Caco-2 (cell line): ENCODE results near the gene ATF7IP2. TPM values are rescaled to one million over a fixed set of nuclear protein-coding genes. Genes with fewer than 3 reads are reported as not detected.

Experiments
- BruUV-seq: library from RNA; stranded (reverse); fragments of 400-500 nt; replicated peaks from 2 replicates; lab custom pipeline; 2021; lab: Mats Ljungman, UMichigan
- CTCF ChIA-PET: fragments of 300-600 bp; sonication (Branson Sonifier 250); formaldehyde crosslinking; loops from one replicate; lab custom pipeline; 2022; ENCODE audit warnings: antibody characterized with exemption; lab: Charles Lee
- POLR2A ChIA-PET: fragments of 300-600 bp; sonication (Branson Sonifier 250); formaldehyde crosslinking; loops from one replicate; lab custom pipeline; 2022; ENCODE audit warnings: antibody characterized with exemption; lab: Charles Lee
- DNase-seq, 2 experiments: peaks; one replicate each; pipeline versions ENCODE4 v3.0.0 to v3.0.0-alpha.2; 2020 to 2022
- H3K27me3 ChIP-seq: replicated peaks from 2 replicates; pipeline ENCODE4 v1.6.0; 2011; ENCODE audit warnings: low read length; ENCODE audit not compliant: control insufficient read depth, insufficient read depth
- H3K36me3 ChIP-seq: 2 replicates; pipeline ENCODE4 v1.5.1; 2011; ENCODE audit warnings: low read length; ENCODE audit not compliant: control insufficient read depth, insufficient read depth
- H3K4me1 ChIP-seq: fragments of 250-450 bp; sonication (Bioruptor Pico); 2 replicates; pipeline ENCODE4 v1.5.1; 2020; ENCODE audit warnings: mild to moderate bottlenecking
- H3K4me3 ChIP-seq: 2 replicates; pipeline ENCODE4 v1.5.1; 2011; ENCODE audit warnings: low read depth, mild to moderate bottlenecking, control low read depth, low read length
- H3K9me3 ChIP-seq: fragments of 250-450 bp; sonication (Bioruptor Pico); 2 replicates; pipeline ENCODE4 v1.5.1; 2020; ENCODE audit warnings: mild to moderate bottlenecking, moderate library complexity
- H3K27ac Mint-ChIP-seq: one replicate; pipeline ENCODE4 v1.8.0; 2022; ENCODE audit warnings: mixed read lengths; ENCODE audit not compliant: unreplicated experiment
- H3K27me3 Mint-ChIP-seq: one replicate; pipeline ENCODE4 v1.8.0; 2022; ENCODE audit warnings: mixed read lengths; ENCODE audit not compliant: insufficient read depth, unreplicated experiment
- H3K36me3 Mint-ChIP-seq: one replicate; pipeline ENCODE4 v1.8.0; 2022; ENCODE audit warnings: mild to moderate bottlenecking, mixed read lengths; ENCODE audit not compliant: insufficient read depth, unreplicated experiment
- H3K4me1 Mint-ChIP-seq: one replicate; pipeline ENCODE4 v1.8.0; 2022; ENCODE audit warnings: low read depth, mixed read lengths; ENCODE audit not compliant: unreplicated experiment
- H3K4me3 Mint-ChIP-seq: one replicate; pipeline ENCODE4 v1.8.0; 2022; ENCODE audit warnings: mild to moderate bottlenecking, moderate library complexity, mixed read lengths; ENCODE audit not compliant: unreplicated experiment
- H3K9me3 Mint-ChIP-seq: one replicate; pipeline ENCODE4 v1.8.0; 2022; ENCODE audit warnings: mixed read lengths; ENCODE audit not compliant: unreplicated experiment
- CTCF ChIP-seq, 2 experiments: fragments of 200-600 bp in 1 of 2; IDR thresholded peaks; 1 replicate in 1 of 2; 2 replicates in 1 of 2; pipeline versions ENCODE4 v1.5.1 to v1.8.0; 2011 to 2022; ENCODE audit warnings: antibody characterized with exemption in 1 of 2, control low read depth in 1 of 2, inconsistent platforms in 1 of 2, low read depth in 1 of 2, low read length in 1 of 2, mild to moderate bottlenecking in 1 of 2, moderate library complexity in 1 of 2; ENCODE audit not compliant: insufficient read depth in 1 of 2, severe bottlenecking in 1 of 2, unreplicated experiment in 1 of 2
- intact Hi-C: fragments of 100-400 bp; cut with micrococcal nuclease; formaldehyde crosslinking; loops from one replicate; pipeline ENCODE4 v1.10.0; 2022; ENCODE audit not compliant: unreplicated experiment
- total RNA-seq: library from RNA; stranded (reverse); gene quantifications from 2 replicates; pipeline ENCODE4 v1.2.3, GENCODE V29; 2022

ATF7IP2 gene
- total RNA-seq, 1 experiment from 2014 or later = 16.4 TPM

GRCh38 chr16:10510279-10510678 is 124.4 kb downstream of the ATF7IP2 start:
- CTCF ChIA-PET = interaction anchor here (1.3 to 1.6 kb wide), 2 partner anchors 178 to 195 kb away, joined by 3 to 16 read pairs; no protein-coding TSS in a partner anchor
- intact Hi-C loops = no loop called here
- no peak overlapping the region for H3K27ac Mint-ChIP-seq
- peaks cover 7% of the 10 kb centered on the region for H3K36me3 Mint-ChIP-seq
- no peaks in the 10 kb centered on the region for H3K27me3 ChIP-seq
- TF ChIP-seq CTCF (IDR thresholded peaks at IDR 0.05; ENCODE audit: insufficient read depth in 1 of 2, low read depth in 1 of 2, low read length in 1 of 2, severe bottlenecking in 1 of 2, unreplicated experiment in 1 of 2) = no peak
- no TSS peak for BruUV-seq
- no peaks in the 10 kb centered on the region for H3K36me3 ChIP-seq
- peaks cover 6% of the 10 kb centered on the region; the same call in 1 of the 2 replicates for H3K4me1 ChIP-seq
- no peaks in the 10 kb centered on the region for H3K9me3 ChIP-seq
- no peak overlapping the region for H3K4me3 ChIP-seq
- no peaks in the 10 kb centered on the region for H3K4me1 Mint-ChIP-seq
- no peak overlapping the region for H3K4me3 Mint-ChIP-seq
- peaks cover 10% of the 10 kb centered on the region for H3K9me3 Mint-ChIP-seq
- no peak for DNase-seq
- H3K27me3 Mint-ChIP-seq = no peaks in the 10 kb centered on the region
- POLR2A ChIA-PET = no interaction called here

- Mint-ChIP-seq H3K4me1 (no peaks in the 10 kb centered on the region), H3K4me3 (no peak overlapping the region), H3K36me3 (peaks cover 18% of the 10 kb centered on the region), H3K27ac (no peak overlapping the region), H3K27me3 (no peaks in the 10 kb centered on the region), H3K9me3 (peaks cover under 1% of the 10 kb centered on the region)
- intact Hi-C loops = no loop called here
- no peaks in the 10 kb centered on the region for H3K9me3 ChIP-seq
- DNase-seq = no peak
- peaks cover 6% of the 10 kb centered on the region; the same call in 1 of the 2 replicates for H3K4me1 ChIP-seq
- ChIA-PET CTCF (no interaction called here), POLR2A (no interaction called here)
- no peak overlapping the region for H3K4me3 ChIP-seq
- no peak for TF ChIP-seq CTCF (IDR thresholded peaks at IDR 0.05; ENCODE audit: insufficient read depth in 1 of 2, low read depth in 1 of 2, low read length in 1 of 2, severe bottlenecking in 1 of 2, unreplicated experiment in 1 of 2)
- no TSS peak for BruUV-seq
- H3K27me3 ChIP-seq = no peaks in the 10 kb centered on the region
- no peaks in the 10 kb centered on the region for H3K36me3 ChIP-seq
These were observed 126.0 kb downstream of the ATF7IP2 start for GRCh38 chr16:10511829-10512228.

- no peaks in the 10 kb centered on the region for H3K4me1 Mint-ChIP-seq
- no peaks in the 10 kb centered on the region for H3K27me3 ChIP-seq
- no peak overlapping the region for H3K4me3 Mint-ChIP-seq
- peaks cover 3% of the 10 kb centered on the region; the same call in 1 of the 2 replicates for H3K4me1 ChIP-seq
- no TSS peak for BruUV-seq
- TF ChIP-seq CTCF (IDR thresholded peaks at IDR 0.05; ENCODE audit: insufficient read depth in 1 of 2, low read depth in 1 of 2, low read length in 1 of 2, severe bottlenecking in 1 of 2, unreplicated experiment in 1 of 2) = peak; percentile 56 to 67
- H3K27ac Mint-ChIP-seq = no peak overlapping the region
- peaks cover 34% of the 10 kb centered on the region for H3K36me3 Mint-ChIP-seq
- H3K36me3 ChIP-seq = no peaks in the 10 kb centered on the region
- H3K9me3 ChIP-seq = no peaks in the 10 kb centered on the region
- DNase-seq = peak in 1 of 2 experiments; percentile 64
- H3K27me3 Mint-ChIP-seq = no peaks in the 10 kb centered on the region
- H3K4me3 ChIP-seq = no peak overlapping the region
- ChIA-PET CTCF (interaction anchor here (0.6 to 1.5 kb wide), 13 partner anchors 11 to 544 kb away, joined by 3 to 29 read pairs (median 4); partner anchors contain the start of genes EMP2 and NUBP1), POLR2A (interaction anchor here (0.6 to 1.0 kb wide), 4 partner anchors 108 to 1423 kb away, joined by 3 to 4 read pairs (median 3); partner anchors contain the start of gene HAPSTR1)
- H3K9me3 Mint-ChIP-seq = no peaks in the 10 kb centered on the region
- intact Hi-C loops = loop anchor here (1.0 to 2.0 kb wide), 2 partner anchors 223 to 404 kb away; no protein-coding TSS in a partner anchor
These were observed 128.7 kb downstream of the ATF7IP2 start for GRCh38 chr16:10514369-10515055.
